ENCODE data around the gene NECAB2.

Gene NECAB2

DNA sequence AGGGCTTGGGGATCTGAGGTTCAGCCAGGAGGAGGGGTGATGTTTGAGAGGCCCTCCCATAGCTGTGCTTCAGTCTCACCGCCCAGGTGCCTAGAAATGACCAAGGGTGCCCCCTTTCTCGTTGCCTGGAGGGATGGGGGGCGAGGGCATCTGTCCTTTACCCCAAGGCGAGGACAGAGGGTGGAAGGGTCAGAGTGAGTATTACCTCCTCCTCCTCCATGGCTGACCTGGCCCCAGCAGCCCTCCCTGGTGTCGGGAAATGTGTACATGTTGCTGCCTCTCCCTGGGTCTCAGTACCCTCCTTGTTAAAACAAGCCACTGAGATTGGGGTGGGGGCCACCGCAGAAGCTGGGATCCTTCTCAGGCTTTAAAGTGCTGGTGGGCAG is 2.4 kb downstream of the NECAB2 start:
- no peak for TF ChIP-seq CTCF (IDR thresholded peaks at IDR 0.05; ENCODE audit: borderline replicate concordance, insufficient read depth, low read depth, low read length)
- no peak overlapping the region for H3K4me3 ChIP-seq (ENCODE audit: low read depth, low read length)

GRCh38 chr16:83971165-83972130 is 3.4 kb downstream of the NECAB2 start:
- no peak overlapping the region for H3K4me3 ChIP-seq (ENCODE audit: low read depth, low read length)
- TF ChIP-seq CTCF (IDR thresholded peaks at IDR 0.05; ENCODE audit: borderline replicate concordance, insufficient read depth, low read depth, low read length): no peak

DNA sequence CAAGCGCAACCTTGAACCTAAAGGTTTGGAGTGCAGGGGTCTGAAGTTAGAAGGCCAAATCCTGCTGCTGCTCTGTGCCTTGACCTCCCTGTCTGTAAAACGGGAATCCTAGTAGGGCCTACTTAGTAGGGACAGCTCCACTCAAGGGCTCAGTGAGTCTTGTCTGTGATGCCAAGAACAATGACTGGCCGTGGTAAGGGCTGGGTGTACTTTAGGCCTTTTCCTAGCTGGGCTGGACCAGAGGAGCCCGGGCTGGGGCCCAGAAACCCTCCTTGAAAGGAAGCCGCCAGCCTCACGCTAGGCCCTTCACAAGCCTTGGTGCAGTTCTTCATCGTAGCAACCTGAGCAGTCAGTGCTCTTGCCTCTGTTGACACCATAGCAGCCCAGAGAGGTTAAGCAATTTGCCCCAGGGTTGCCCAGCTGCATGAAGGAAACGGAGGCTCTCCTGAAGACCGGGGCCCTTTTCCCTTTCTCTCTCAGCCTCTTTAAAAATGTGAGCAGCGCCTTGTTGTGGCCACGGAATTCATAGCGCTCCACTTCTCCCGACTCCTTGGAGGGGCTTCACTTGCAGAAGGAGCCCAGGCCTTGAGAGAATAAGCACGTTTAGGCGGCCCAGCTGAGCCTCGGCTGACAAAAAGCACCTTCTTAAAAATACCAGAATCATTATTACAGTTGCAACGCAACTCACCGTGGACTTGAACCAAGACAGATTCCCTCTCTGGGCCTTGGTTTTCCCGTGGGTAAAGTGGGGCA is 4.4 kb downstream of the NECAB2 start:
- no peak for TF ChIP-seq CTCF (IDR thresholded peaks at IDR 0.05; ENCODE audit: borderline replicate concordance, insufficient read depth, low read depth, low read length)
- H3K4me3 ChIP-seq (ENCODE audit: low read depth, low read length): no peak overlapping the region

DNA sequence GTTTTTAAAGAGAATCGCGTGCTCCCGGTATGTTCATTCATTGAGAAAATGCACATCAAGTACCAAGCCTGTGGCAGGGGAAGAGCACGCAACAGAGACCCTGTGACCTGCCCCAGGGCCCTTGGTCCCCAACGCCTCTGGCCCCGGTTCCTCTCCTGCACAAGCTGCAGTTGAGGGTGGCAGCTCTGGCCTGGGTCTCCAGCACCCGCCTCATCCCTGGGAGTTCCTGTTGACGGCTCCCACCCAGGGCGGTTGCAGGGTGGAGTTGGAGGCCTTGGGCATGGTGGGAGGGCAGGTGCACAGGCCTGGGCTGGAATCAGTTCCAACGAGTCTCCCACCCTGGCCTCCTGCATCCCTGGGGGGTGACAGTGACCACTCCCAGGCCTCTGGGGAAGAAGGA is 5.0 kb downstream of the NECAB2 start:
- no peak for TF ChIP-seq CTCF (IDR thresholded peaks at IDR 0.05; ENCODE audit: borderline replicate concordance, insufficient read depth, low read depth, low read length)
- no peak overlapping the region for H3K4me3 ChIP-seq (ENCODE audit: low read depth, low read length)

DNA sequence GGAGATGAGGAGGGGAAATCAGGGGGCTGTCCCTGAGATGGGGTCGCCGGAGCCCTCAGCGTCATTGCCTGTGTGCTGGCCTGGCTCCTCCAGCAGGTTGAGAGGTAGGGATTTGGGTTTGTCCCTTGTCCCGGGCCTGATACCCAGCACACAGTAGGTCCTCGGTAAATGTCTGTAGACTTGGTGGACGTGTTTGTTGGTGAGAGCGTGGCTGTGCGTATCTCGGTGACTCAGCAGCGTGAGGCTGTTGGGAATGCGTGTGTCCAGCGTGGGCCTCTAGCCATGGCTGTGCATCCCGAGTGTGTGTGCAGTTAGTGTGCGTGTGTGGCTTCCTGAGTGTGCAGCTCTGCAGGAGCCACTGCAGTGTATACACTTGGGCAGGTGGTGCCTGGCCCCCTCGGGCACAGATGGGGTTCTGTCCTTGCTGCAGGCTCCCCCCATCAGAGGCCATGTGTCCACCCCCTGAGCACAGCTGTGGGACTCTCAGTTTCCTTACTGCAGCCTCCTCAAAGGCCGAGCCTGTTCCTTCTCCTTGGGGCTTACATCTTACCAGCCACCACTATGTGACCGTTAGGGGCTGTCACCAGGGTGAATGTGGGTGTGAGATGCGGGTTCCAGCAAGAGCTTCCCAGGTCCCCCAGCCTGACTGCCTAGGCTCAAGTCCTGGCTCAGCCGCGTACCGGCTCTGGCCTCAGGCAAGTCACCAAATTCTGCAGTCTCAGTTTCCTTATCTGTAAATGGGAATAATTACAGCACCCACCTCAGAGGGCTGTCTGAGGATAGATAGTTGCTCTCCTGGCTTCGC is 5.7 kb downstream of the NECAB2 start:
- TF ChIP-seq CTCF (IDR thresholded peaks at IDR 0.05; ENCODE audit: borderline replicate concordance, insufficient read depth, low read depth, low read length): no peak
- no peak overlapping the region for H3K4me3 ChIP-seq (ENCODE audit: low read depth, low read length)

DNA sequence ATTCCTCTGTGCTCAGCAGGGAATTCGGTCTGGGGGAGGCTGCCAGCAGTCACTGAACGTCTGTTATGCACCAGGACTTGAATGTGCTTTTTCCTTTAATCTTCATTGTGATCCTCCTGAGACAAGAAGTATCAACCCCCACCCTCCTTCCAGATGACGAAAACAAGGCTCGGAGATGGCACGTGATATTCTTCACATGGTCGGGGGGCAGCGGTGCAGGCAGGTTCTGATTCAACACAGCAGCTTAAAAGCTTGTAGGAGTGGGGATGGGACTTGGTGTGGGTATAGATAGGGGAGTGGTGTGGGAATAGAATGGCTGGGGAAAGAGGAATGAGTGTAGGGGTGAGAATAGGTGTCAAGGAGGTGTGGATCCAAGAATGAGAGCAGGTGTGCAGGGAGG is 6.4 kb downstream of the NECAB2 start:
- no peak overlapping the region for H3K4me3 ChIP-seq (ENCODE audit: low read depth, low read length)
- TF ChIP-seq CTCF (IDR thresholded peaks at IDR 0.05; ENCODE audit: borderline replicate concordance, insufficient read depth, low read depth, low read length): no peak
